HG02970 (cell line): ENCODE measurements around the gene CALHM3.

Experiments
- ATAC-seq: cut with Tn5 transposase; IDR thresholded peaks from one replicate; pipeline ENCODE4 v1.9.1; 2021; ENCODE audit warnings: mild to moderate bottlenecking, moderate library complexity, moderate number of reproducible peaks; ENCODE audit not compliant: unreplicated experiment, low FRiP score

The CALHM3 gene

GRCh38 chr10:103427866-103428265 is 51.2 kb downstream of the CALHM3 start:
- ATAC-seq = no peak

- no peak for ATAC-seq
Observed at GRCh38 chr10:103423748-103424147, 55.3 kb downstream of the CALHM3 start.
